ENCODE measurements around the gene SINHCAF. TPM values are rescaled to one million over a fixed set of nuclear protein-coding genes. Genes with fewer than 3 reads are reported as not detected.

SINHCAF gene

GRCh38 chr12:31232361-31232965 lies 93.5 kb downstream of the SINHCAF start:
- no peak for DNase-seq
- Histone ChIP-seq H2BK5ac (ENCODE audit: low read length) (no peak overlapping the region), H3K4ac (ENCODE audit: low read depth, low read length) (no peak overlapping the region), H3K23ac (ENCODE audit: low read length) (no peak overlapping the region), H3K79me2 (ENCODE audit: control insufficient read depth, insufficient read depth, low read length) (no peaks in the 10 kb centered on the region), H3K4me1 (ENCODE audit: control insufficient read depth, low read depth, low read length) (no peaks in the 10 kb centered on the region), H3K4me3 (ENCODE audit: low read length) (no peak overlapping the region), H3K9ac (ENCODE audit: low read length) (no peak overlapping the region), H2AK5ac (ENCODE audit: low read length) (no peak overlapping the region), H3K18ac (ENCODE audit: low read length) (no peak overlapping the region), H3K79me1 (ENCODE audit: low read length) (no peaks in the 10 kb centered on the region), H2BK15ac (replicated peaks; ENCODE audit: low read depth) (no peak overlapping the region), H3K27ac (ENCODE audit: low read depth, low read length) (no peak overlapping the region), H4K8ac (ENCODE audit: low read depth, low read length) (no peak overlapping the region), H3K36me3 (ENCODE audit: control insufficient read depth, insufficient read depth, low read length) (no peaks in the 10 kb centered on the region), H3K27me3 (ENCODE audit: insufficient read depth, low read length, poor library complexity) (no peaks in the 10 kb centered on the region), H3K4me2 (ENCODE audit: low read length) (no peak overlapping the region), H2BK120ac (ENCODE audit: low read depth, low read length) (no peak overlapping the region), H4K5ac (ENCODE audit: low read length) (no peak overlapping the region), H3K56ac (ENCODE audit: low read length) (no peak overlapping the region)
- no CpG with 5 or more reads among the region's 11 CpGs for WGBS (ENCODE audit: extremely low coverage, insufficient coverage, low lambda C conversion rate)

GRCh38 chr12:31231611-31232360 lies 94.2 kb downstream of the SINHCAF start:
- Histone ChIP-seq H3K4me2 (ENCODE audit: low read length) (no peak overlapping the region), H3K56ac (ENCODE audit: low read length) (no peak overlapping the region), H2AK5ac (ENCODE audit: low read length) (no peak overlapping the region), H2BK5ac (ENCODE audit: low read length) (no peak overlapping the region), H3K36me3 (ENCODE audit: control insufficient read depth, insufficient read depth, low read length) (no peaks in the 10 kb centered on the region), H3K27ac (ENCODE audit: low read depth, low read length) (no peak overlapping the region), H3K4me3 (ENCODE audit: low read length) (no peak overlapping the region), H3K9ac (ENCODE audit: low read length) (no peak overlapping the region), H3K18ac (ENCODE audit: low read length) (no peak overlapping the region), H4K5ac (ENCODE audit: low read length) (no peak overlapping the region), H4K8ac (ENCODE audit: low read depth, low read length) (no peak overlapping the region), H2BK120ac (ENCODE audit: low read depth, low read length) (no peak overlapping the region), H3K23ac (ENCODE audit: low read length) (no peak overlapping the region), H3K27me3 (ENCODE audit: insufficient read depth, low read length, poor library complexity) (no peaks in the 10 kb centered on the region), H3K4me1 (ENCODE audit: control insufficient read depth, low read depth, low read length) (no peaks in the 10 kb centered on the region), H3K4ac (ENCODE audit: low read depth, low read length) (no peak overlapping the region), H3K79me1 (ENCODE audit: low read length) (no peaks in the 10 kb centered on the region), H3K79me2 (ENCODE audit: control insufficient read depth, insufficient read depth, low read length) (no peaks in the 10 kb centered on the region), H2BK15ac (replicated peaks; ENCODE audit: low read depth) (no peak overlapping the region)
- no peak for DNase-seq
- no CpG with 5 or more reads among the region's 14 CpGs for WGBS (ENCODE audit: extremely low coverage, insufficient coverage, low lambda C conversion rate)

Small RNA genes lying within 50 kb of the gene (small RNA-seq; reads per million reads assigned to genes)
- not detected for gene AC024940.4 (ENCODE audit: insufficient read depth)
- gene AC024940.5 (ENCODE audit: insufficient read depth): not detected
- gene MREGP1 (ENCODE audit: insufficient read depth): not detected
- not detected for gene RF00026 (ENCODE audit: insufficient read depth)

Measured in mesendoderm (in vitro differentiated cells).